Effector CD4-positive, alpha-beta T cell (primary cell): ENCODE results near the gene DOP1A.
A peak's percentile ranks its signal among the peaks of the same experiment; 100 is the strongest.

ENCODE experiments used
- DNase-seq: peaks from one replicate; pipeline ENCODE4 v3.0.0-alpha.2; 2020

The DOP1A gene

GRCh38 chr6:83215131-83216047 lies 147.9 kb downstream of the DOP1A start:
- DNase-seq: peak; percentile 13

DNA sequence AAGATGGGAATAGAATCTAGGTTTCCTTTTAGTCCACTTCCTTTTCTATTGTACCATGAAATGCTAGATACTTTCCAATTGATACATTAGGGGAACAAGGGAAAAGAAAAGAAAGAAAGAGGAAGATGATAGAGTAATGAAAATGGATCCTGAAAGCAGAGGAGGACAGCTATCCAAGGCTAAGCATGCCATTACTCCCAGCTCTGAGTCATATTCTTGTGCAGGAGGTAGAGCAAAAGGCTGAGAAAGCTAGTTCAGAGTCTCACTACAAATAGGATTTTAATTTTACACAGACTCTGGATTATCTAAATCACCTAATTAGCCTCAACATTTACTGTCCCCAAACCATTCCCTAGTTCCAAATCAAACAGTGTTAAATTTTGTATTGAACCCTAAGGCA lies 149.3 kb downstream of the DOP1A start:
- DNase-seq: no peak
